Body of pancreas (tissue), 4 donors: Measurements from ENCODE around the gene RPL22.

Experiments used
- POLR2A ChIP-seq, 3 donors: fragments of 450-650 bp; IDR thresholded peaks; one replicate each; pipeline ENCODE4 v1.6.1; 2016; ENCODE audit warnings: antibody characterized with exemption in 3 of 3, mild to moderate bottlenecking in 2 of 3
- TF ChIP-seq, protein P1 (sequence below), 7 experiments: fragments of 450-650 bp in 4 of 7; fragments of 200-600 bp in 3 of 7; sonication (generic) in 3 of 7; IDR thresholded peaks; one replicate each; pipeline ENCODE4 v1.5.1; 2016 to 2019; ENCODE audit warnings: antibody characterized with exemption in 7 of 7

- TF ChIP-seq POLR2A (IDR thresholded peaks at IDR 0.05): peak; percentile 63 to 87 (median 85)
- TF ChIP-seq, protein P1, sequence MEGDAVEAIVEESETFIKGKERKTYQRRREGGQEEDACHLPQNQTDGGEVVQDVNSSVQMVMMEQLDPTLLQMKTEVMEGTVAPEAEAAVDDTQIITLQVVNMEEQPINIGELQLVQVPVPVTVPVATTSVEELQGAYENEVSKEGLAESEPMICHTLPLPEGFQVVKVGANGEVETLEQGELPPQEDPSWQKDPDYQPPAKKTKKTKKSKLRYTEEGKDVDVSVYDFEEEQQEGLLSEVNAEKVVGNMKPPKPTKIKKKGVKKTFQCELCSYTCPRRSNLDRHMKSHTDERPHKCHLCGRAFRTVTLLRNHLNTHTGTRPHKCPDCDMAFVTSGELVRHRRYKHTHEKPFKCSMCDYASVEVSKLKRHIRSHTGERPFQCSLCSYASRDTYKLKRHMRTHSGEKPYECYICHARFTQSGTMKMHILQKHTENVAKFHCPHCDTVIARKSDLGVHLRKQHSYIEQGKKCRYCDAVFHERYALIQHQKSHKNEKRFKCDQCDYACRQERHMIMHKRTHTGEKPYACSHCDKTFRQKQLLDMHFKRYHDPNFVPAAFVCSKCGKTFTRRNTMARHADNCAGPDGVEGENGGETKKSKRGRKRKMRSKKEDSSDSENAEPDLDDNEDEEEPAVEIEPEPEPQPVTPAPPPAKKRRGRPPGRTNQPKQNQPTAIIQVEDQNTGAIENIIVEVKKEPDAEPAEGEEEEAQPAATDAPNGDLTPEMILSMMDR (IDR thresholded peaks at IDR 0.05): peak in 1 of 7 experiments; percentile 7
Measured at GRCh38 chr1:6205849-6206519, 6.6 kb upstream of the RPL22 start, which contains the start of gene RNF207.
